ES-I3 (cell line): Measurements from ENCODE around the gene RSPH6A.
A peak's percentile ranks its signal among the peaks of the same experiment; 100 is the strongest.
"Not testable (repeated sequence)": the region's sequence is repeated elsewhere in the genome, so short reads cannot be mapped to it uniquely, and the experiment has no call there.

Experiments used
- H3K36me3 ChIP-seq: 2 replicates; pipeline ENCODE4 v1.6.1; 2013; ENCODE audit warnings: mild to moderate bottlenecking, low read length, control low read depth, moderate library complexity; ENCODE audit not compliant: insufficient read depth
- H3K4me1 ChIP-seq: 2 replicates; pipeline ENCODE4 v1.6.1; 2013; ENCODE audit warnings: mild to moderate bottlenecking, control low read depth, low read length; ENCODE audit not compliant: insufficient read depth
- H3K9ac ChIP-seq: 2 replicates; pipeline ENCODE4 v1.6.1; 2013; ENCODE audit warnings: low read depth, mild to moderate bottlenecking, low read length, moderate library complexity
- H3K9me3 ChIP-seq: 2 replicates; pipeline ENCODE4 v1.6.1; 2013; ENCODE audit warnings: mild to moderate bottlenecking, low read length, moderate library complexity; ENCODE audit not compliant: control insufficient read depth, insufficient read depth

RSPH6A gene

GRCh38 chr19:45801603-45802175 lies 13.4 kb downstream of the RSPH6A start:
- H3K4me1 ChIP-seq = peaks cover 10% of the 10 kb centered on the region; the same call in 1 of the 2 replicates
- no peak overlapping the region for H3K9ac ChIP-seq
- no peaks in the 10 kb centered on the region for H3K36me3 ChIP-seq
- no peaks in the 10 kb centered on the region for H3K9me3 ChIP-seq

DNA sequence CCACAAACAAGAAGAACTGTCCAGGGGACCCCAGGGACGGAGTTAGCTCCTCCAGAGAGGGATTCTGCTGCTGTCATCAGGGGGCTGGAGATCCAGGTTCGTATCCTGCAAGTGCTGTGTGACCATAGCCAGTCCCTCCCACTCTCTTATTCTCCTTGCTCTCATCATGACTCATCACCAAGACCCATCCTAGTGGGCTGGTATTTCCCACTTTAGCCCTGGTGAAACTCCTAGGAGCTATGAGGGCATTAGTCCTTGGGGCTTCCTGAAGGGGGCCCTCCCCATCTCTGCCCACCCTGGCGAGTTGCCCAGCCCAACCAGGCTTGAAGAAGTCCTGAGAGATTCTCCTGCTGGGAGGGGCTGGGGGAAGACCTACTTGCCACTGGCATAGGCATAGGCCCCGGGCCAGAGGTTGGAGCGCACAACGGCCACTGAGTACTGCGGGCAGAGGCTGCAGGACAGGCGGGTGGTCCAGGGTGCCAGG lies 15.0 kb downstream of the RSPH6A start:
- H3K4me1 ChIP-seq = peaks cover 10% of the 10 kb centered on the region; the same call in 1 of the 2 replicates
- no peaks in the 10 kb centered on the region for H3K36me3 ChIP-seq
- H3K9ac ChIP-seq = no peak overlapping the region
- no peaks in the 10 kb centered on the region for H3K9me3 ChIP-seq

GRCh38 chr19:45799541-45799940 lies 15.6 kb downstream of the RSPH6A start:
- H3K36me3 ChIP-seq, H3K9me3 ChIP-seq, H3K9ac ChIP-seq: not testable (repeated sequence)
- peaks cover 10% of the 10 kb centered on the region; the same call in 1 of the 2 replicates for H3K4me1 ChIP-seq

DNA sequence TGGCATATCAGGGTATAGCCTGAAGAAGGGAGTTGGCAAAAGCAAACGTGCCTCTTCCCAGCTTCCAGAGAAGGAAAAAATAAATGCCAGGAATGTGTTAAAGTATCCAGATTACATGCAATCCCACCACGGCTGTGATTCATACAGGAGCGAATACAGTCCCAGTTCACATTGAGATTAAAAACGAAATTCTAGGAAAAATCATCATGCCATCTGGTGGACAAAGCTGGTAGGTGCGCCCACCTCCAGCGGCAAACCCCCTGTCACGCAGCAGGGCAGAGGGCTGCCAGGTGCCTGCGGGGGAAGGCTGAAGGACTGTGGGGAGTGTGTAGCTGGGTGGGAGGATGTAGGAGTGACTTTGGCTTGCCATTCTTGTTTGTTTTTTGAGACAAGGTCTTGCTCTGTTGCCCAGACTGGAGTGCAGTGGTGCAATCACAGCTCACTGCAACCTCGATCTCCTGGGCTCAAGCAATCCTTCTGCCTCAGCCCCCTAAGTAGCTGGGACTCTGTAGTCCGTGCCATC lies 16.1 kb downstream of the RSPH6A start:
- no peaks in the 10 kb centered on the region for H3K36me3 ChIP-seq
- H3K4me1 ChIP-seq = peaks cover 10% of the 10 kb centered on the region; the same call in 1 of the 2 replicates
- no peak overlapping the region for H3K9ac ChIP-seq
- no peaks in the 10 kb centered on the region for H3K9me3 ChIP-seq

DNA sequence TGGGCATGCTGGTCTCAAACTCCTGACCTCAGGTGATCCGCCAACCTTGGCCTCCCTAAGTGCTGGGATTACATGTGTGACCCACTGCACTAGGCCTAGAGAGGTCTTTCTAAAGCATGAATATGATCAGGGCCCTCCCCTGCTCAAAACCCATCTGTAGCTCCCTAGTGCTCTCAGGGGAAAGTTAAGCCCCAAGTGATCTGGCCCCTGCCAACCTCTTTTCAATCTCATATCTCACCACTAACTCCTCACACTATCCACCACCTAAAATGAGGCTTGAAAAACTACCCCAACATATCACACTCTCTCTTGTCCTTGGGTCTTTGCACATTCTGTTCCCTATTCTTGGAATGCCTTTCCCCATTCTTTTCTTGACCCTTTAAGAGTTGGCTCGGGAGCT lies 20.5 kb downstream of the RSPH6A start:
- Histone ChIP-seq H3K9ac (no peak overlapping the region), H3K9me3 (no peaks in the 10 kb centered on the region), H3K4me1 (peaks cover 9% of the 10 kb centered on the region; the same call in 1 of the 2 replicates), H3K36me3 (no peaks in the 10 kb centered on the region)

DNA sequence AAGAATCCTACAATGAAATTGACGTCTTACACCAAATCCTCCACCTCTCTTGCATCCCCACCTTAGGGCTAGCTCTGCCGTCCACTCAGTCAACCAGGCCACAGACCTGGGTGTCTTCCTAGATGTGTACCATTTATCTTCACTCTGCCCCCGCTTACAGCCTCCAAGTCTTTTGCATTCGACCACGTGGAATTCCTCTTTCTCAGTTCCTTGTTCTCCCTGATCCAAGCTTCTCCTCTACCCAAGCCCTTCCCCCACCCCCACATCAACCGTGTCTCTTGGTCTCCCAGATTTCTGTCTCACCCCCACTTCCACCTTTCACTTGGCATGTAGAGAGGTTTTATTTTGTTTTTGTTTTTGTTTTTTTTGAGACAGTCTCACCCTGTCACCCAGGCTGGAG lies 21.2 kb downstream of the RSPH6A start:
- Histone ChIP-seq H3K36me3 (no peaks in the 10 kb centered on the region; the same call in 1 of the 2 replicates), H3K9me3 (no peaks in the 10 kb centered on the region), H3K4me1 (peaks cover 9% of the 10 kb centered on the region; the same call in 1 of the 2 replicates), H3K9ac (no peak overlapping the region)

DNA sequence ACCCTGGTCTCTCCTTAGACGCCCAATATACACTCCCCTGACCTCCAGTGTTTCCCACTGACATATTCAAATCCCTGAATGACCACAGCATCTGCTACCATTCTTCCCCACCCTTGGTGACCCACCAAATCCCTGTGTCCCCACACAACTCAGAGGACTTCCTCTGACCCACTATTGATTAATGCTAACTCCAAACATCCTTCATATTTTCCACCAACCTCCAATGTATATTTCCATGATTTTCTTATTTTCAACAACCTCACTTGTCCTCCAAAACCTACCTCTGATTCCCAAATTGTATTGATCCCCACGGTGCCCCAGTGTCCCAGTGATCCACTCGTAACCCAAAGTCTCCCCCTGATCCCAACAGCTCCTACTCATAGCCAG lies 21.9 kb downstream of the RSPH6A start:
- H3K9me3 ChIP-seq = no peaks in the 10 kb centered on the region
- H3K4me1 ChIP-seq = peaks cover 9% of the 10 kb centered on the region; the same call in 1 of the 2 replicates
- H3K36me3 ChIP-seq = peaks cover 2% of the 10 kb centered on the region; the same call in 1 of the 2 replicates
- no peak overlapping the region for H3K9ac ChIP-seq

DNA sequence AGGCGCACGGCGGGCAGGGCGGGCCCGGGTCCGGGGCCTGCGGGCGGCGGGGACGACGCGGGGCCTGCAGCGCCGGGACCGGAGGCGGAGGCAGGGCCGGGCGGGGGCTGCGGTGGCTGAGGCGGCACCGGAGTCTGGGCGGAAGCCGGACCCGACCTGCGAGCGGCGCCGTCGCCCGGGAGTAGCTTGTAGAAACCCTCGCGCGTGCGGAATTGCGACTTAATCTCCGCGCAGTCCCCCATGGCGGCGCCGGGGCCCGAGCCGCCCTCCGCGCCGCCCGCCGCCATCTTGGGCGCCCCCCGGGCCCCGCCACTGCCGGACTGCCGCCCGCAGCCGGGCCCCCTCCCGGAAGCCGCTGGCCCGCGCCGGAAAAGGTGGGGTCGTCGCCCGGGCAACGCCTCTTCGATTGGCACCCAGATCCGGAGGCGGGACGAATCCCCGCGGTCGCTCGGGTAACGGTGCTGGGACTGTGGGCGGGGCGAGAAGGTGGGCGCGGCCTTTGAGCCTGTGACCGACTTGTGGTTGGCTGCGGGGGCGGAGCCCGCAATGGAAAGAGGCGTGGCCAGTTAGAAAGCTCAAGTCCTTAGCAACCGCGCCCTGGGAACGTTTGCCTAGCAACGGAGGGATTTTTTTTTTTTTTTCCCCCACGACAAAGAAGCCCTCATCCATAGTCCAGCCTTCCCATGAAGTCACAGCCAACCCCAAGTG lies 22.5 kb downstream of the RSPH6A start, which contains the start of gene DMWD:
DMWD (minus strand) TSS at position 376 of the 708 bp plus-strand sequence; CDS start at position 287, 89 bp downstream.
- Histone ChIP-seq H3K36me3 (peaks cover 2% of the 10 kb centered on the region; the same call in 1 of the 2 replicates), H3K4me1 (peaks cover 9% of the 10 kb centered on the region; the same call in 1 of the 2 replicates), H3K9me3 (no peaks in the 10 kb centered on the region), H3K9ac (peak within 1 kb of the TSS; percentile 93)

GRCh38 chr19:45791744-45792469 lies 23.2 kb downstream of the RSPH6A start:
- peaks cover 9% of the 10 kb centered on the region; the same call in 1 of the 2 replicates for H3K4me1 ChIP-seq
- H3K9ac ChIP-seq = peak overlapping the region; percentile 93
- no peaks in the 10 kb centered on the region for H3K9me3 ChIP-seq
- H3K36me3 ChIP-seq = peaks cover 2% of the 10 kb centered on the region; the same call in 1 of the 2 replicates

DNA sequence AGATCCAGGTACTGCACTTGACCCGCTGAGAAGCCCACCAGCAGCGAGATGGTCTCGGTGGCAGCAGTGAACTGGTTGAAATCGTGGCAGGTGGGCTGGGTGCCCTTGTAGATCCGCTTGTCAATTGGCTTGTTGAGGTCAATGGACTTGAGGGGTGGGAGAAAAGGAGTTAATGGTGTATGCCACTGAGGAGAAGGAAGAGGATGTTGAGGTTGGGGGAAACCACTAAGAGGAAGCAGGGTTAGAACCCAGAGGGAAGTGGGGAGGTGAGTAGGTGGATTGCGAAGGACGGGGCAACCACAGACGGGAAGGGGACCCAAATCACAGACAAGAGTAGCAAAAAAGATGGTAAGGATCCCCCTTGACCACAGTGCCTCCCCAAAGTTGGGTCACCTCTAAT lies 24.2 kb downstream of the RSPH6A start:
- H3K4me1 ChIP-seq = peaks cover 9% of the 10 kb centered on the region; the same call in 1 of the 2 replicates
- H3K36me3 ChIP-seq = peaks cover 2% of the 10 kb centered on the region; the same call in 1 of the 2 replicates
- no peak overlapping the region for H3K9ac ChIP-seq
- no peaks in the 10 kb centered on the region for H3K9me3 ChIP-seq

- no peaks in the 10 kb centered on the region for H3K9me3 ChIP-seq
- H3K36me3 ChIP-seq = peaks cover 2% of the 10 kb centered on the region; the same call in 1 of the 2 replicates
- no peak overlapping the region for H3K9ac ChIP-seq
- H3K4me1 ChIP-seq = peaks cover 12% of the 10 kb centered on the region; the same call in 1 of the 2 replicates
Observed at GRCh38 chr19:45789035-45789786, 25.9 kb downstream of the RSPH6A start.

- H3K36me3 ChIP-seq = peaks cover 2% of the 10 kb centered on the region; the same call in 1 of the 2 replicates
Observed at GRCh38 chr19:45786533-45786894, 28.6 kb downstream of the RSPH6A start.

GRCh38 chr19:45785781-45786532 lies 29.2 kb downstream of the RSPH6A start:
- H3K36me3 ChIP-seq = peaks cover 2% of the 10 kb centered on the region; the same call in 1 of the 2 replicates
- H3K4me1 ChIP-seq = peaks cover 19% of the 10 kb centered on the region; the same call in 1 of the 2 replicates
- H3K9ac ChIP-seq = no peak overlapping the region
- H3K9me3 ChIP-seq = no peaks in the 10 kb centered on the region

More at GRCh38 chr19:45786533-45786894, 28.6 kb downstream of the RSPH6A start:
- Histone ChIP-seq H3K4me1 (peaks cover 19% of the 10 kb centered on the region; the same call in 1 of the 2 replicates), H3K9me3 (no peaks in the 10 kb centered on the region), H3K9ac (no peak overlapping the region)
